Esophagus muscularis mucosa (tissue), 4 donors: Measurements from ENCODE around the gene SPN. TPM values are rescaled to one million over a fixed set of nuclear protein-coding genes. Genes with fewer than 3 reads are reported as not detected.
"Not testable (repeated sequence)": the region's sequence is repeated elsewhere in the genome, so short reads cannot be mapped to it uniquely, and the experiment has no call there.

Source experiments
- DNase-seq: peaks from one replicate; pipeline ENCODE4 v3.0.0-alpha.2; 2017; ENCODE audit errors: extremely low spot score
- H3K27ac ChIP-seq, 4 donors: fragments of 200-600 bp; sonication (generic); replicated peaks in 1 of 4; 1 replicate in 3 of 4; 2 replicates in 1 of 4; pipeline ENCODE4 v1.5.1; 2016 to 2019; ENCODE audit warnings: mild to moderate bottlenecking in 1 of 4
- H3K27me3 ChIP-seq, 4 donors: fragments of 200-600 bp; sonication (generic); one replicate each; pipeline versions ENCODE4 v1.5.1 to v1.6.0; 2016 to 2019
- H3K36me3 ChIP-seq, 4 donors: fragments of 200-600 bp; sonication (generic); one replicate each; pipeline ENCODE4 v1.5.1; 2016 to 2019
- H3K4me1 ChIP-seq, 4 donors: fragments of 200-600 bp; sonication (generic); one replicate each; pipeline ENCODE4 v1.5.1; 2016 to 2019
- H3K4me3 ChIP-seq, 4 donors: fragments of 200-600 bp; sonication (generic); 1 replicate in 2 of 4; 2 replicates in 2 of 4; pipeline ENCODE4 v1.5.1; 2016 to 2019; ENCODE audit warnings: mild to moderate bottlenecking in 4 of 4, moderate library complexity in 1 of 4
- H3K9me3 ChIP-seq, 4 donors: fragments of 200-600 bp; sonication (generic); 1 replicate in 3 of 4; 2 replicates in 1 of 4; pipeline ENCODE4 v1.5.1; 2016 to 2019
- EP300 ChIP-seq: sonication (generic); formaldehyde crosslinking; IDR thresholded peaks from one replicate; pipeline ENCODE4 v1.6.1; 2017; ENCODE audit warnings: antibody characterized with exemption
- POLR2A ChIP-seq: fragments of 450-650 bp; IDR thresholded peaks from one replicate; pipeline ENCODE4 v1.6.1; 2017; ENCODE audit warnings: antibody characterized with exemption, moderate library complexity, mild to moderate bottlenecking, low read depth
- POLR2AphosphoS5 ChIP-seq, 2 donors: sonication (generic); formaldehyde crosslinking; IDR thresholded peaks; one replicate each; pipeline ENCODE4 v1.6.1; 2017; ENCODE audit warnings: antibody characterized with exemption in 2 of 2
- WGBS: methylation state at CpG from one replicate; pipeline ENCODE4 v1.1.5; 2018; 5-methylcytosine and 5-hydroxymethylcytosine counted together
- intact Hi-C: fragments of 100-400 bp; cut with DNase I; formaldehyde crosslinking; loops from one replicate; pipeline ENCODE4 v1.15.1; 2023
- total RNA-seq, 4 donors: library from RNA; depleted of rRNA; stranded (reverse); fragments of >200 nt; gene quantifications; one replicate each; pipeline versions ENCODE4 v1.1.0 to v1.2.1, GENCODE V29; 2016
- TF ChIP-seq, protein P1 (sequence below), 3 experiments: fragments of 200-600 bp in 2 of 3; fragments of 450-650 bp in 1 of 3; sonication (generic) in 2 of 3; IDR thresholded peaks; one replicate each; pipeline ENCODE4 v1.5.1; 2017 to 2019; ENCODE audit warnings: antibody characterized with exemption in 3 of 3, mild to moderate bottlenecking in 2 of 3, moderate library complexity in 1 of 3

Gene SPN
- total RNA-seq, 4 donors from 2014 or later, result 1.1 to 4.2 (median 2.6) TPM

DNA sequence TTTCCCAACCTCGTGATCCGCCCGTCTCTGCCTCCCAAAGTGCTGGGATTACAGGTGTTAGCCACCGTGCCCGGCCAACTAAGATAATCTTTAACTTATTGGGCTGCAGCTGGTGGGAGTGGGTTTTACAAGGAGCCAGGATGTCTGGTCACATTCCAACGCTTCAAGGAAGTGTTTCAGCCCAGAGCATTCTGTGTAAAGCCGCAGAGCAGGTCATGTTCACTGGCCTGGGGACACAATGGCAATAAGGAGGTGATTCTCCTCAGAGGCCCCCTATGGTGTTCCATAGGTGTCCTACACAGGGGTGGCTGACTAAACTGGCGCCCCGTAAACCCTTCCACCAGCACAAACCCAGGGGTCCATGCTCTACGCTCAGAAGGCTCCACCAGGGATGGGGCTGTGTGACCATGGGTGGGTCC is 17.1 kb downstream of the SPN start:
- intact Hi-C loops, result no loop called here
- DNase-seq, result no peak
- no peaks in the 10 kb centered on the region for H3K9me3 ChIP-seq
- H3K27me3 ChIP-seq, result no peaks in the 10 kb centered on the region
- H3K4me3 ChIP-seq, result peak overlapping the region in 1 of 4 donors; percentile 35
- peaks cover 5 to 13% (median 10%) of the 10 kb centered on the region in 4 donors for H3K4me1 ChIP-seq
- 76% methylated on average over 7 of the region's 10 CpGs for WGBS
- no peak for TF ChIP-seq POLR2A
- H3K27ac ChIP-seq, result no peak overlapping the region
- H3K36me3 ChIP-seq, result no peaks in the 10 kb centered on the region

DNA sequence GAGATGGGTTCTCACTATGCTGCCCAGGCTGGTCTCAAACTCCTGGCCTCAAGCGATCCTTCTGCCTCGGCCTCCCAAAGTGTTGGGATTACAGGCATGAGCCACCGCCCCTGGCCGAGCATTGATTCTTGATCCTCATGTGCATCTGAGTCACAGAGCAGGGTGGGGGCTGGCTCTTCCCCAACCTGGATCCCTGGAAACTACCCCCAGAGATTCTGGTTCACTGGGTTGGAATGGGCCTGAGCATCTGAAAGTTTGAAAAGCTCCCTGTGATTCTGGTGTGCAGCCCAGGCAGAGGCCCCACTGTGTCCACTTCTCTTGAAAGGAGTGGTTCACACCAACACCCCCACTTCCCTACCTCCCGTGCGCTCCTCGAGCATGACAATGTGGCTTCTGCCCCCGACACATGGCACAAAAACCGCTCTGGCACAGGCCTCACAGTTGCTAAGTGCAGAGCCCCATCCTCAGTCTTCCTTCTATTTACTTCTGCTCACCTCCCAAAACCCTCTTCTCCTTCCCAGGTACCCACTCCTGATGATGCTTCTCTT is 20.6 kb downstream of the SPN start:
- intact Hi-C loops, result no loop called here
- WGBS, result 95% methylated on average over 7 of the region's 9 CpGs
- DNase-seq, result no peak
- Histone ChIP-seq H3K4me3 (no peak overlapping the region), H3K4me1 (peaks cover 5 to 11% (median 10%) of the 10 kb centered on the region in 4 donors), H3K27ac (no peak overlapping the region), H3K36me3 (no peaks in the 10 kb centered on the region), H3K27me3 (no peaks in the 10 kb centered on the region), H3K9me3 (no peaks in the 10 kb centered on the region)
- TF ChIP-seq POLR2A (no peak), EP300 (no peak), POLR2AphosphoS5 (IDR thresholded peaks at IDR 0.05) (no peak)
- TF ChIP-seq, protein P1, sequence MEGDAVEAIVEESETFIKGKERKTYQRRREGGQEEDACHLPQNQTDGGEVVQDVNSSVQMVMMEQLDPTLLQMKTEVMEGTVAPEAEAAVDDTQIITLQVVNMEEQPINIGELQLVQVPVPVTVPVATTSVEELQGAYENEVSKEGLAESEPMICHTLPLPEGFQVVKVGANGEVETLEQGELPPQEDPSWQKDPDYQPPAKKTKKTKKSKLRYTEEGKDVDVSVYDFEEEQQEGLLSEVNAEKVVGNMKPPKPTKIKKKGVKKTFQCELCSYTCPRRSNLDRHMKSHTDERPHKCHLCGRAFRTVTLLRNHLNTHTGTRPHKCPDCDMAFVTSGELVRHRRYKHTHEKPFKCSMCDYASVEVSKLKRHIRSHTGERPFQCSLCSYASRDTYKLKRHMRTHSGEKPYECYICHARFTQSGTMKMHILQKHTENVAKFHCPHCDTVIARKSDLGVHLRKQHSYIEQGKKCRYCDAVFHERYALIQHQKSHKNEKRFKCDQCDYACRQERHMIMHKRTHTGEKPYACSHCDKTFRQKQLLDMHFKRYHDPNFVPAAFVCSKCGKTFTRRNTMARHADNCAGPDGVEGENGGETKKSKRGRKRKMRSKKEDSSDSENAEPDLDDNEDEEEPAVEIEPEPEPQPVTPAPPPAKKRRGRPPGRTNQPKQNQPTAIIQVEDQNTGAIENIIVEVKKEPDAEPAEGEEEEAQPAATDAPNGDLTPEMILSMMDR (IDR thresholded peaks at IDR 0.05), result no peak

DNA sequence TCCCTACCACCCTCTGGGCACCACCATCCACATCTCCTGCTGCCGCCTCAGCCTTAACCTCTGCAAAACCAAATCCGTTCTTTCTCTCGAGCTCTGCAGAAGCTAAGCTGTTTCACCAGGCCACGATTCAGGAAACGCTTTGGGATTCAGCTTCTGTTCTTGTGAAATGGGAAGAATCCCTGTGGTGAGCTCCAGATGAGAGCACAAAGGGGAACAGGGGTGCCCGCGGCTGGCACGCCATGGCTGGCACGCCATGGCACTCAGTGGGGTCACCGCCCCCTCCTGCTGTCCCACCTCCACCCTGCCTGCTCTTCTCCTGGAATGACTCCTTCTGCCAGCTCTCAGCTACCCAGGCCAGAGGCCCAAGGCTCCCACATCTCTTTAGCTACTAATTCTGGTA is 21.6 kb downstream of the SPN start:
- DNase-seq, result no peak
- no peaks in the 10 kb centered on the region for H3K27me3 ChIP-seq
- TF ChIP-seq POLR2AphosphoS5 (IDR thresholded peaks at IDR 0.05) (no peak), POLR2A (no peak), EP300 (no peak)
- TF ChIP-seq, protein P1 (IDR thresholded peaks at IDR 0.05), result no peak
- H3K4me1 ChIP-seq, result peaks cover 0 to 1% (median under 1%) of the 10 kb centered on the region in 4 donors
- no peaks in the 10 kb centered on the region for H3K9me3 ChIP-seq
- WGBS, result 80% methylated on average over 10 of the region's 10 CpGs
- intact Hi-C loops, result no loop called here
- no peaks in the 10 kb centered on the region for H3K36me3 ChIP-seq
- H3K27ac ChIP-seq, result no peak overlapping the region
- no peak overlapping the region for H3K4me3 ChIP-seq

DNA sequence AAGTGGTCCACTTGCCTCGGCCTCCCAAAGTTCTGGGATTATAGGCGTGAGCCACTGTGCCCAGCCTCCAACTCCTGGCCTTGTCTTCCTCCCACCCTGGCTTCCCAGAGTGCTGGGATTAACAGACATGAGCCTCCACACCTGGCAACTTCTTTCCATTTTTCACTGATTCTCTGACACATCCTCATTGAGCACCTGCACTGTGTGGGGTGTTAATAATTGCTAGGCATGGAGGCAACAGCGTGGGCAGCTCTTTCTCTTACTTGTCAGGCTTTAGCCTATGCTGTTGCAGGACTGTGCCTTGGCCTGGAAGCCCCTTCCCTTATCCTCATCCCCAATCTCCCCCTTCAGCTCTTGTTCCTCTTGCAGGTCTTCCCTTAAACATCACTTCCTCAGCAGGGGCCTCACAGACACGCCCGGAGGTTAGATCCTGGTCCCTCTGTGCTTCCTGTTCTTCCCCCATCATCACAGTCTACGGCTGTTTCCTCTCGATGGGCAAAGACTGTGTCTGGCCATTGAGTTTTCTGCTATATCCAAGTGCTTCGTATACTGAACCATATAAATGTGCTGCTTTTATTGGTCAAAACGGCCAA is 23.8 kb downstream of the SPN start:
- TF ChIP-seq, protein P1 (IDR thresholded peaks at IDR 0.05), result no peak
- no peak for TF ChIP-seq EP300
- TF ChIP-seq POLR2A, result no peak
- no peak for TF ChIP-seq POLR2AphosphoS5 (IDR thresholded peaks at IDR 0.05)
- WGBS, result 75% methylated on average over 9 of the region's 9 CpGs
- Histone ChIP-seq H3K27ac (no peak overlapping the region), H3K27me3 (no peaks in the 10 kb centered on the region), H3K36me3 (no peaks in the 10 kb centered on the region), H3K9me3 (no peaks in the 10 kb centered on the region), H3K4me1 (no peaks in the 10 kb centered on the region), H3K4me3 (no peak overlapping the region)
- intact Hi-C loops, result no loop called here
- DNase-seq, result no peak

DNA sequence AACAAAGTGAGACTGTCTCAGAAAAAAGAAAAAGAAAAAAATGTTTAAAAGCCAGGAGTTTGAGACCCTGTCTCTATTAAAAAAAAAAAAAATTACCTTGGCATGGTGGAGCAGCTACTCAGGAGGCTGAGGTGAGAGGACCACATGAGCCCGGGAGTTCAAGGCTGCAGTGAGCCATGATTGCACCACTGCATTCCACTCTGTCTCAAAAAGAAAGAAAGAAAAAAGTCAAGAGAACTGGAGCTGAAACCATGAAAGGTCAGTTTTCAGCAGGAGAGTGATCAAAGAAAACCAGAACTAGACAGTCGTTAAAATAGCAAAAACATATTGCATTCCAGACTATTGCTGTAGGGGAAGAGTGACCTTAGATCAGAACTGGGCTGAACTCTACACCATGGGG is 24.7 kb downstream of the SPN start:
- TF ChIP-seq POLR2AphosphoS5 (IDR thresholded peaks at IDR 0.05), result no peak
- H3K27me3 ChIP-seq, result no peaks in the 10 kb centered on the region
- H3K27ac ChIP-seq, result no peak overlapping the region
- no peak for DNase-seq
- H3K36me3 ChIP-seq, result no peaks in the 10 kb centered on the region
- 75% methylated on average over 2 of the region's 2 CpGs for WGBS
- H3K9me3 ChIP-seq, result no peaks in the 10 kb centered on the region
- H3K4me1 ChIP-seq, result no peaks in the 10 kb centered on the region
- intact Hi-C loops, result no loop called here
- no peak overlapping the region for H3K4me3 ChIP-seq

DNA sequence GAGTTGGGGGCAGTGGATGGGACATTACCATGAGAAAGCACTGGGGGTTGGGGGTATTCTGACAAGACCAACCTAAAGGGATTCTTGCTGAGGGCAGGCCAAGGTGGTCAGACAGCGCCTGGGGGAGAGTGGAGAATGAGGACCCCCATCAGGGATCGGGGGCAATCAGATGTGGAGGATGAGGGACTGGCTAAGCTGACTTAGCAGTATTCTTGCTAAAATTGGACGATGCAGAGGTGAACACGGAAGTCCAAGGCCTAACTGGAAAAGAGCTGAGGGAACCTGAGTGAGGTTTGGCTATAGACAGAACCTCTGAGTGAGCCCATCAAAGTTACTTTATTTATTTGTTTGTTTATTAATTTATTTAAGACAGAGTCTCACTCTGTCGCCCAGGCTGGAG is 25.1 kb downstream of the SPN start:
- intact Hi-C loops, result no loop called here
- Histone ChIP-seq H3K4me1 (no peaks in the 10 kb centered on the region), H3K27ac (no peak overlapping the region), H3K27me3 (no peaks in the 10 kb centered on the region), H3K4me3 (no peak overlapping the region), H3K9me3 (no peaks in the 10 kb centered on the region), H3K36me3 (no peaks in the 10 kb centered on the region)
- no peak for DNase-seq
- 88% methylated on average over 5 of the region's 5 CpGs for WGBS
- TF ChIP-seq, protein P1 (IDR thresholded peaks at IDR 0.05), result no peak
- TF ChIP-seq EP300 (no peak), POLR2AphosphoS5 (IDR thresholded peaks at IDR 0.05) (no peak), POLR2A (no peak)

DNA sequence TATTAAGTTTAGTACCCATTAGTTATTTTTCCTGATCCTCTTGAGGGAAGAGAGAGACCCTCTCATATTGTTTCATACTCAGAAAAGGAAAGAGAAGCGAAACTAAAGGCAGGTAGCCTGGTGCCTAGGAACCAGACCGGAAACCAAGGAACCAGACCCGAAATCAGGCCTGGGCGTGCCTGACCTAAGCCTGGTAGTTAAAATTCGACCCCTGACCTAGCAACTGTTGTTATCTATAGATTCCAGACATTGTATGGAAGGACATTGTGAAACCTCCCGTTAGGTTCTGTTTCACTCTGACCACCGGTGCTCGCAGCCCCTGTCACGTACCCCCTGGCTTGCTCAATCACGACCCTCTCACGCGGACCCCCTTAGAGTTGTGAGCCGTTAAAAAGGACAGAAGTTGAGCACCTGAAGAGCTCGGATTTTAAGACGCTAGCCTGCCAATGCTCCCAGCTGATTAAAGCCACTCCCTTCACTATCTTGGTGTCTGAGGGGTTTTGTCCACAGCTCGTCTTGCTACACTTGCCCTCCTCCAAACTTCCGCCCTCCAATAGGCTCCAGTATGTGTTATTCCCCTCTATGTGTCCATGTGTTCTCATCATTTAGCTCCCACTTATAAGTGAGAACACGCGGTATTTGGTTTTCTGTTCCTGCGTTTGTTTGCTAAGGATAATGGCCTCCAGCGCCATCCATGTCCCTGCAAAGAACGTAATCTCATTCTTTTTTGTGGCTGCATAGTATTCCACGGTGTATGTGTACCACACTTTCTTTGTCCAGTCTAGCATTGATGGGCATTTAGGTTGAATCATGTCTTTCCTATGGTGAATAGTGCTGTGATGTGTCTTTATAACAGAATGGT is 26.7 kb downstream of the SPN start:
- DNase-seq, H3K9me3 ChIP-seq, H3K36me3 ChIP-seq, H3K4me3 ChIP-seq, H3K27ac ChIP-seq, intact Hi-C loops, H3K4me1 ChIP-seq, H3K27me3 ChIP-seq: not testable (repeated sequence)
- 89% methylated on average over 23 of the region's 23 CpGs for WGBS
